ENCODE data around the gene MAP3K8.

DNA sequence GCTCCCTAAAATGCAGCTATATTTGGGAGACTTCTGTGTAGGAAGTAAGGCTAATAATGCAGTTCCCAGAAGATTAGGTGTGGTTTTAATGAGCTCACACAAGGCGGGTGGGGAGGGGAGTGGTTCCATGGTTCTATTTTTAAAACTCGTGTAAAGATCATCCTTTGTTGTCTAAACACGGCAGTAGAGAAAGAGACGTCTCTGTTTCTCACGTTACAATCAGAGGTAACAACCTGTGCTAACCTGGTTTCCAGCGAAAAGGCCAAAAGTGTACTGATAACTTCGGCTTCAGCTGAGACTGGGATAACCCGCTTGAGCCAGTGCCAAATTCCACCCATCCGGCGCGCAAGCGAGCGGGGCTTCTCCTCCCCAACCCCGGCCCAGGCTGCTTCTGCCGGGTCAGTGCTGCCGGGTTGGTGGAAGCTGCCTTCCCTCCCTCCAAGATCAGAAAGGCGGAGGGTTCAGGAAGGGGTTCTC is 2.5 kb upstream of the MAP3K8 start:
- TF ChIP-seq, protein P1, sequence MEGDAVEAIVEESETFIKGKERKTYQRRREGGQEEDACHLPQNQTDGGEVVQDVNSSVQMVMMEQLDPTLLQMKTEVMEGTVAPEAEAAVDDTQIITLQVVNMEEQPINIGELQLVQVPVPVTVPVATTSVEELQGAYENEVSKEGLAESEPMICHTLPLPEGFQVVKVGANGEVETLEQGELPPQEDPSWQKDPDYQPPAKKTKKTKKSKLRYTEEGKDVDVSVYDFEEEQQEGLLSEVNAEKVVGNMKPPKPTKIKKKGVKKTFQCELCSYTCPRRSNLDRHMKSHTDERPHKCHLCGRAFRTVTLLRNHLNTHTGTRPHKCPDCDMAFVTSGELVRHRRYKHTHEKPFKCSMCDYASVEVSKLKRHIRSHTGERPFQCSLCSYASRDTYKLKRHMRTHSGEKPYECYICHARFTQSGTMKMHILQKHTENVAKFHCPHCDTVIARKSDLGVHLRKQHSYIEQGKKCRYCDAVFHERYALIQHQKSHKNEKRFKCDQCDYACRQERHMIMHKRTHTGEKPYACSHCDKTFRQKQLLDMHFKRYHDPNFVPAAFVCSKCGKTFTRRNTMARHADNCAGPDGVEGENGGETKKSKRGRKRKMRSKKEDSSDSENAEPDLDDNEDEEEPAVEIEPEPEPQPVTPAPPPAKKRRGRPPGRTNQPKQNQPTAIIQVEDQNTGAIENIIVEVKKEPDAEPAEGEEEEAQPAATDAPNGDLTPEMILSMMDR (IDR thresholded peaks at IDR 0.05; ENCODE audit: insufficient read depth, low read depth, low read length) = no peak
- TF ChIP-seq EZH2 (IDR thresholded peaks at IDR 0.05; ENCODE audit: insufficient read depth, low read length) = no peak
